Esophagus mucosa (tissue), 1 donor: ENCODE results near the gene THSD7B. TPM values are rescaled to one million over a fixed set of nuclear protein-coding genes. Genes with fewer than 3 reads are reported as not detected.
"Not testable (repeated sequence)": the region's sequence is repeated elsewhere in the genome, so short reads cannot be mapped to it uniquely, and the experiment has no call there.

ENCODE experiments used
- ATAC-seq: fragments of 200-7000 bp; cut with Tn5 transposase; one replicate; pipeline ENCODE4 v1.9.1; 2020
- total RNA-seq: library from RNA; stranded (reverse); gene quantifications from one replicate; pipeline ENCODE4 v1.2.4, GENCODE V29; 2023
- donor health status: DM: yes; HTN: yes; CAD: no.

The THSD7B gene
- total RNA-seq, 1 donor from 2014 or later = 0.88 TPM

DNA sequence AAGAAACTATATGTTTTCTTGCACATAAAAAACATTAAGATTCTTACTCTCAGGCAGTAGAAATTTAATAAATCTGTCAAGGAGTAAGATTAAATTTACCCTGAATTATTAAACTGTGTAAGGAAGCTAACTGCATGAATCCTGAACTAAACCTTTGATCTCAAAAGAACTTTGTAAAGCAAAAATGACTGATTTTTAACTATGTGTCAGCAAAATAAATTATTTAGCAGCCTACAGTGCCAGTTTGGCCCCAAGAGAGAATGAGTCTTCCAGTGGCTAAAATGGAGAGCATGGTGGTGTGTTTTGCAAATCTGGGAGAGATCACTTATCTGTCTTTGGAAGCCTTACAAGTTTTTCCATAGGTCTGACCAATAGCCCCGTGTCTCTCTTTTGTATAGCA is 190.7 kb downstream of the THSD7B start:
- ATAC-seq = no peak

DNA sequence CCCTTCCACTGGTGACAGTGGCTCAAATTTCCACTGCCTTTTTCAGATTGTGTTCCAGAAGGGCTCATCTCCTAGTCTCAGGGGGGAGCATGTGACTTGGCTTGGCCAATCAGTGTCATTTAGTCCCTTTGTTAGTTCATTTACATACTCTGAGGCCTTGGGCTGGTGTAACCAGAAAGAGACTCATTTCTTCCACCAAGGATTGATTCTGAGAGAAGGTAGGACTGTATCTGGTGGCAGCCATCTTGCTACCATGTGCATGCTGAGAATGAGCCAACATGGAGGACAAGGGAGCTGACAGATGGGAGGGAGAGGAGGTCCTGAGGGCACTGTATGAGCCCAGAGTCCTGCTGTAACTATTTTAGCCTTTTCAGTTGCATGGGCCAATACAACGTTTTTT is 191.7 kb downstream of the THSD7B start:
- ATAC-seq = no peak

DNA sequence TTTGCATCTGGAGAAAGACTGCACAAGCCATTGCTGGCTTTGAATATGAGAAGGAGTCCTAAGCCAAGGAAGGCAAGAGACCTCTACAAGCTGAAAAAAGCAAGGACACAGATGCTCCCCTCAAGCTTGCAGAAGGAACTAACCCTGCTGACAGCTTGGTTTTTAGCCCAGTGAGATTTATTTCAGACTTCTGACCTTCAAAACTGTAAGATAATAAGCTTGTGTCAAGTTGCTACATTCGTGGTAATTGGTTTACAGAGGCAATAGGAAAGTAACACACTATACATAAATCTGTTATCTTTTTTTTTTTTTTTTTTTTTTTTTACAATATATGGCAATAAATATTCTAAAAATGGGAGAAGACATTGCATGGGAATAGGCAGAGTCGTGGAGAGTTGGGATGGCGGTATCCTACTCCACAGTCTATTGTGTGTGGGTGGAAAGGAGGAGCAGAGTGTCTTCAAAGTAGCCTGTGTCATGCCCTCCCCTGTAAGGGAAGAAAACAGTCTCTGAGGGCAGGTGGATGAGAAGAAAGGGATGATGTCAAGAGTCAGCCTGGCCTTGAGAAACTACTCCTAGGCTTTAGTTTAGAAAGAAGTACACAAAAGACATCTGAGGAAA is 196.9 kb downstream of the THSD7B start:
- ATAC-seq = no peak

DNA sequence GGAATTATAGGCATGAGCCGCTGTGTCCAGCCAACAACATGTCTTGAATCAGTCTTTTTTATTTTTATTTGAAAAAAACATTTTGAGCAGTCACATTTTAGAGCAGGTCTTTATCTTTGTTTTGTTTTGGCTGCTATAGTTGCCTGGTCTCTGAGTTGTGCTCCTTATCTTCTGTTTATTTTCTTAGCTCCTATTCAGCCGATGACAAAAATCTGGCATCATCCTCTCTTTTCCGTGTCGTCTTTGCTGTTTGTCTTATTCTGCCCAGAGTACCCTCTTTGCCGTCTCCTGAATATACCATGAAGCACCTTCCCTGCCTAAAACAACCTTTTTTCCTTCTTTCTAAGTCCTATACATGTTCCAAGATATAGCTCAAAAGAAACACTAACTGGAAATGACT is 201.1 kb downstream of the THSD7B start:
- ATAC-seq = no peak

DNA sequence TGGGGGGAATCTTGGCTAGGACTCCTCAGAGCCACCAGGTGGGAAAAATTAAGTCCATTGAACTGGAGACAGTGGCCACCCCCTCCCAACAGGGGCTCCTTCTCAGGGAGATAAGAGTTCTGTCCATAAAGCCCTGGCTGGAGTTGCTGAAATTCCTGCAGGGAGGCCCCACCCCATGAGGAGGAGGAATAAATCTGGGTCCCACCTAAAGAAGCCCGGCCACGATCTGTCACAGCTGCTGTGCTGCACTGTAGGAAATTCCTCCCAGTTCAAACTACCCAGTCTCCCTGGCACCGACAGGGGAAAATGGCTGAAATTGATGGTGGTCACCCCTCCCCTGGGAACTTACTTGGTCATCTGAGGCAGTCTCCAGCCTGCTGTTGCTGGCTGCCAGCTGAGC is 215.0 kb downstream of the THSD7B start:
- no peak for ATAC-seq

DNA sequence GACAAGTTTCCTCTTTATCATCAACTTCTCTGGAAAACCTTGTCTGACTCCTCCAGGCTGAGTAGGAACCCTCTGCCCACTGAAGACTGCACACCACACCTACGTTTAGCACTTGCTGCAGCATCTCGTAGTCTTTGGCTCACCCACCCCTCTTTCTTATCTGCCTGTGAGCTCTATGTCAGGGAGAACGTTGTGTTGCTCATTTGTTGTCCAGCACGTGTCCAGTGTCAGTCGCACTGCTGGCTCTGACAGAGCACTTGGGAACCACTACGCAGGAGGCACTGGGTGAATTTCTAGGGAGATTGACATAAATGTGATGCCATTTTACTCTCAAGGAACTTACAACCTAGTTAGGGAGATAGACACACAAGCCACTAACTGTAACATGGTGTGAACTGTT is 216.3 kb downstream of the THSD7B start:
- ATAC-seq = not testable (repeated sequence)

DNA sequence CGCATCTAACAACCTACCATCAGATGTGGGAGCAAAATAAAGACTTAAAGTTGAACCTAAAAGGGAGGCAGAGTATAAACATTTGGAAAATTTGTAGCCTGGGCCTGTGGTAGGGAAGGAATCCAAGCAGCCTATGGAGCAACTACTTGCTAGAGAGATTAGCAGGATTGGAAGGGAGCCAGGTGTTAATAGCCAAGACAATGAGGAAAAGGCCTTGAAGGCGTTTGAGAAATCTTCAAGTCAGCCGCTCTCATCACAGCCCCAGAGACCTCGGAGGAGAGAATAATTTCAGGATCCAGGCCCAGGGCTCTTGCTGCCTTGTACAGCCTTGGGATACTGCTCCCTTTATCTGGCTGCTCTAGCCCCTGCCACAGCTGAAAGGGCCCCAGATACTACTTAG is 219.7 kb downstream of the THSD7B start:
- ATAC-seq = no peak

DNA sequence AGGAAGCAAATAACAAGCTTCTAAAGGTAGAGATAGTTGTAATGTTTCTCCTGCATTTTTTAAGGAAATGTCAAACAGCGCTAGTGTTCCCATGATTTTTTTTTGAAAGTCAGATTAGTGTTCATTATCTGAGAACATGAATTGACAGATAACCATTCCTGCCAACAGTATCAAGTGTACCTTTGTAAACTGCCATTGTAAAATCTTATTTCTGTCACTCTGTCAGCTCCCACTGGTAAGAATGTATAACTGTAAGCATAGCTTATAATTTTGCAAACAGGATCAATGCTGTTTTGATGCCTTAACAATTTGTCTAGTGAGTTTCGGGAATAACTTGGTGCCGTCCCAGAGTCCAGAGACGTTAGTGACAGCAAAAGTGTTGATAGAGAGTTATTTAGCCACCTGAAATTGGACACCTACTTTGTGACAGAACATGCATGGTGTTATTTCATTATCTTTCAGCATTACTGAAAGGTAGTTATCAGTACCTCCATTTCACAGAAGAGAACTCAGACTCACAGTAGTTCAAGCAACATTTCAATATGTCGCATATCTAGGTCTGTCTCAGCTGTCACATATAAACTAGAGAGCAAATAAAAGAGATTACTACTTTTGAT is 221.4 kb downstream of the THSD7B start:
- no peak for ATAC-seq

DNA sequence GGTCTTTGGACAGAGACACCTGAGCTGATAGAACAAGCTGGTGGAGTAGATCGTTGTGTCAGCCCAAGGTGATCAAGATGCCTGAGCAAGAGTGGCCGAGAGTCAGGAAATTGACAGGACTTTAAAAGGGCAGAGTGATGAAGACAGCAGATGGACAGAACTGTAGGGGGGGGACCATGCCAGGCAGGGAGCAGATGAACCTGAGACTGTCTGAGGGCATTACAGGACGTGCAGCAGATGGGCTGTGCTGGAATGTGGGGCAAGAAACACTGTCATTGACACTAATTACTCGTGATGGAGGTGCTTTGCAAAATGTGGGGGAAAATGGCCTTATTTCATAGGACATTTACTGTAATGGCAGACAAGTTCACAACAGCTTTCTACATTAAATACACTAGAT is 225.0 kb downstream of the THSD7B start:
- no peak for ATAC-seq

DNA sequence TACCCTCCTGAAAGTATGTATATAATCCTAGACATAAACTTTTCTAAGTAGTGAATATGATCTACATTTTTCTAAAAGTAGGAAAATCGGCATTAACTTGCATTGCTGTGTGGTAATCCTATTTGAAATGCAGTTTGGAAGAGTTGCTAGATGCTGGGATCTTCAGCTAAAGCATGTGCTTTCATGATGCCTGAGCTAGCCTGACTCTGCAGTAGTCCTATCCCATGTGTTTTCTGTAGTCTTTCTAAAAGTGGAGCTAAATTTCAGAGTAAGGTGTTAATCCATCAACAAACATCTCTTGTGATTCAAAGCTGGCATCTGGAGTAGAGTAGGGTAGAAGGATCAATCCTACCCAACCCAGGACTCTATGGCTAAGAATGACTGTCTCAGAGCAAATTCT is 229.4 kb downstream of the THSD7B start:
- ATAC-seq = no peak

DNA sequence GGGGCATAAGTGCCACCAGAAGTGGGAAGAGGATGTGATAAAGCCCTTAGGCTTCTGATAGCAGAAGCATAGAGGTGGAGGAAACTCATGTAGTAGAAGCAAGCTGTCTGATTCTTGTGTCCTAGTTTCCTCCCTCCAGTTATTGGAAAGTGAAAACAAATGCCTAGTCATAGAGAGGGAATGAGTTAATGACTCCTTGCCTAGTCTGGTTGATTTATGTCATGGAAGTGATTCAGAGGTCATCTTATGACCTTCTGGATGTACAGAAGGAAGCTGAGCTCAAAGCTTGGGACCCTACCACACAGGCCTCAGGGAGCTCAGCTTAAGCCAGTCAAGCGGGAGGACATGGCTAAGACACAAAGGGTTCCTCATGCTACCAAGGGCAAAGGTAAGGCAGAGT is 232.2 kb downstream of the THSD7B start:
- no peak for ATAC-seq

DNA sequence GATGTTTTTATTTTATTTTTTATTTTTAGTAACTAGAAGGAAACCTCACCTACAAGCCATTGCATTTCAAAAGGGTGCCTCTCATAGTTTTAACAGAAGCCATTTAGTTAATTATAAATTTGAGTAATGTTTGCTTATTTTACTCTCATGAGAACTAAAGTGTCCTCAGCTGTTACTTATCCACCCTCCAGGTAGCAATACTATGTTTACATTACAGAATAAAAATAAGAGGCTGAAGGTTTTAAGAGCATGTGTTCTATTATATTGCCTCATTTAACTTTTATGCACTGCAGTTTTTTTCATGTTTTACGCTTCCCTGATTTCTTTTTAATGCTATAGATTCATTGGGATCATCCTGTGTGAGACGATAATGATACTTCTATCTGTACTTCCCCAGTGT is 235.5 kb downstream of the THSD7B start:
- ATAC-seq = no peak

DNA sequence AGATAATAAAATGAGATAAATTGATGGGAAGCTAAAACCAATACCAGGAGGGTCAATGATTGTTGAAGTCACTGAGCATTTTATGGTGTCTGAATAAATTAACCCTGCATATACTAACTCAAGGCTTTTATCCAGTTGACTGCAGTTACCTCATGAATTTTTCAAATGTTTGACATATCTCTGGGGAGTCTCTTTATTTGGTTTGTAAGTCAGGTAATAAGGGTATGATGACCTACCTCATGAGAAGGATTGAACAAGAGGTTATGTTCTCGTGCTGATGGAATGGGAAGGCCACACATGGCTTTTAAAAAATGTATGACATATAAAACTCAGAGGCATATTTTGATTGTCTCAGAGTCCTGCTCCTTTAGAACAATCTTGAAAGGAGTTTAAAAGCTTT is 237.6 kb downstream of the THSD7B start:
- no peak for ATAC-seq

DNA sequence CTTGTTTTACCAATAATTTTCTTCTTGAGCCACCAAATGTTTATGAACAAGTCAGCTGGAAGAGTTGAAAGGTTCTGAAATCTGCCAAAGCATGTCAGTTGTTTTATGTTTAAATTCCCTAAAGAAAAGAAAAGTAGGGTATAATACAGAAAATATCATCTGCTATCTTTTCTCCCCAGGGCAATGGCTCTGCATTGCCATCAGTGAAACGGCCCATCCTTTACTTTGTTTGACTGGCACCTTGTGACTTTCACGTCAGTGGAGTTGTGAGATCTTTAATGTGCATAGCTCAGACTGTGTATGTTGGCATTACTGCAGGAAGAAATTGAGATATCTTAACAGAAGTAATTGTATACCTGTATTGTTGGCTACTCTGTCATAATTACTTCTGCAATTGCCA is 239.9 kb downstream of the THSD7B start:
- ATAC-seq = no peak

DNA sequence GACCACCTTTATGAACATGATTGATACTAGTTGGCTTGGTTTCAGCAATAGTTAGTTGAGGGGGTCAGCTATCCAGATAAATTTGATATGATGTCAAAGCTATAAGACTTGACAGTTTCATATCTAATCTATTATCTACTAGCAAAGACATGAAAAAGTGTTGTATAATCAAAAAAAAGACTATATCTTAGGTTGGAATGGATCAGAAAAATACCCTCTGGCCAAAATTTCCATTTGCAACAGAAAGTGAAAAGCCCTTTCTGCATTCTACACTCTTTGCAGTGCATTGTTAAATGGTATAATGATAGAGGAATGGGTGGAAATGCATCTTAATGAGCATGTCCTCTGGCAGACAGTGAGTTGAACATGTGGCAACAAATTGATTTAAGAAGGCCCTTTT is 242.6 kb downstream of the THSD7B start:
- ATAC-seq = no peak

DNA sequence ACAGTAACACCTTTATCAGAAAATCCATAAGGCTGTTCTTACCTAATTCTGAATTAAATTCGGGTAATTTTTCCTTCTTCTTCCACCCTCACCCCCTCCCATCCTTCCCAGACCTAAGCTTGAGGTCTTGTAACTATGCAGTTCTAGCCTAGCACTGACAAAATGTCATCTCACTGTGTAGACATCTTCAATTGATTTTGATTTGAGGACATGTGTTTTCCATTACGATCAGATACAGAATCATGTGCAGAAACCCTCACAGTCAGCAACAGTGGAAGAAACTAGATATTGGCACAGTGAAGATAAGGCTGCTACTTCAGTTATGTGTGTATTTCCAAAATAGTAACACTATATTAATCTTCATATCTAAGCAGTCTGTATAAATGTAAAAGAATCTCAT is 244.6 kb downstream of the THSD7B start:
- ATAC-seq = no peak

DNA sequence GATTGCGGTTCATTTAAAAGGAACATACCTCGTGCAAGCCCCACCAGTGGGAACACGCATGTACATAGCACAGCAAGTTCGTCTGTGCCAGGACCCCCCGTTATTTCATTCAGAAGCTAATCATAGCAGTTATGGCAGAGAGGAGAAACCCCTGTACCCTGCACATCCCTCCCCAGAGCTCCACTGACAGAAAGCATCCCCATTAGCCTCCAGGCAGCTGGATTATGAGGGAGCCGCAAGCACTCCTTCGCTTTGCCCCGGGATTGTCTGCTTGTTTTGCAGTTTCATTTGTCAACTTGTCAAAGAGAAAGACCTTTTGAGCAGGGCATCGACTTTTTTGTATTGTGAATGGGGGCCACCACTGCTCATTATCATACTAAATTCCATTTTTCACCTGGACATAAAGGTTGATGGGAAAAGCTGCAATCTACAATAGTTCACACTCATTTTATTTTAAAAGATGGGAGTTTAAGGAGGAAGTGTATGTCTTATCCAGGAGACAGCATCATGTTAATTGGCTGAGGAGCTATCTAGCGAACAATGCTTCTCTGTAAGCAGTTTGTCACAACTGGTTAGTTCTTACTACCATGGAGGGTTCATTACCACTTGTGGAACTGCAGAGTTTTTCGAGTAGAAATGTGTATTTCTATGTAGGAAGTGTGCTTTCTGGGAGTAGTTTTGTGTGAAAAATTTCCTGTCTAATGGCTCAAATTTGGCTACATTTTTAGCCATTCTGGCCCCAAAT is 255.3 kb downstream of the THSD7B start:
- ATAC-seq = no peak

DNA sequence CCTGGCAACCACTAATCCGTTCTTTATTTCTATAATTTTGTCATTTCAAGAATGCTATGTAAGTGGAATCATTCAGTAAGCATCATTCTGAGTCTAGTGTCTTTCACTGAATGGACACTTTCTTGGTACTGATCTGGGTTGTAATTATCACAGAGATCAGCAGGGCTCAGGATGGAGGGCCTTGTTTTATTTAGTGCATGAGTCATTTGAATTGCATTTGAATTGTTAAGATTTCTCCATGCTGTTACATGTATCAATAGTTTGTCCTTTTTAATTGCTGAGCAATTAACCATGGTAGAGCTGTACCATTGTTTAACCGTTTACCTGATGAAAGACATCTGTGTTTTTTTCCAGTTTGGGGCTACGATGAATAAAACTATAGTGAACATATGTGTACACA is 256.4 kb downstream of the THSD7B start:
- no peak for ATAC-seq

DNA sequence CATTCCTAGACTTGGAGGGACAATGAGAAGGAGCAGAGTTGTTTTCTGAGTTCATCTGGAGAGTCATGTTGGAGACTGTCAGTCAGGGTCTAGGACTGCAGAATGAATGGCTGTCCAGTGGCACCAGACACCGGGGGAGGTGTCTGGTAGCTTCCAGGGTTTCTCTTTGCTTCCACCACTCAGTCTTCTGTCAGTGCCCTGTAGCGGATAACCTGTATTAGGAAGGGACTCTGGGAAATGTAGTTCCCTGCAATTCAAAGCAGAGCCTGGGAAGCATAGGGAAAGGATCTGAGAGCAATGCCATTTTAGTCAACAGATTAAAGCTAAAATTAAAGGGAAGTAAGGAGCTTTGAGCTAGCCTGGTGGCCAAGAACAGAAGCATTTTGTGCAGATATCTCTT is 257.9 kb downstream of the THSD7B start:
- no peak for ATAC-seq

DNA sequence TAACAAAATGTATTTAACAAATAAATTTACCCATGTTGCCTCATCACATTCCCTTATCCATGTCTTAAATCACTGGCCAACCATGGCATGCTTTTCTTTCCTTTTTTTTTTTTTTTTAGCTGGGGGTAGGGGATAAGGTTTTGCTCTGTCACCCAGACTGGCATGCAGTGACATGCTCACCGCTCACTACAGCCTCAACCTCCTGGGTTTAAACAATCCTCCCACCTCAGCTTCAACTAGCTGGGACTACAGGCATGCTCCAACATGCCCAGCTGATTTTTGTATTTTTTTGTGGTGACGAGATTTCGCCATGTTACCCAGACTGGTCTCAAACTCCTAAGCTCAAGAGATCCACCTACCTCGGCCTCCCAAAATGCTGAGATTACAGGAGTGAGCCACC is 266.4 kb downstream of the THSD7B start:
- peak; percentile 33 for ATAC-seq

DNA sequence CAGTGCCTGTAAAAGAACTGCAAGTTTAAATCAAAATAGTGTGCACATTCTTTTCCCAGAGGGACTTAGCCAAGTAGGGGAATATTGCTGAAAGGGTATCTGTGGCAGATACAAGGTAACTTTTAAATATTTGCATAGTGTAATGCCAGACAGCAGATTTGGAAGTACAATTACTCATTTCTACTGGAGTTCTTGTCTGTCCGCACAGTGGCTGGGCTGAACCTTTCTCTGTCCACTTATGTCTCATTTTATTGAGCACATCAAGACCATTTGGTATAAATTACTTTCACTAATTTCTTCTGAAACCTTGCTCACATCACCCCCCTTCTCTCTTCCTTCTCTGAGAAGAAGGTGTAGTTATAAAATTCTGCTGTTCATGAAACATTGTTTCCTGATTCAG is 271.3 kb downstream of the THSD7B start:
- ATAC-seq = no peak

DNA sequence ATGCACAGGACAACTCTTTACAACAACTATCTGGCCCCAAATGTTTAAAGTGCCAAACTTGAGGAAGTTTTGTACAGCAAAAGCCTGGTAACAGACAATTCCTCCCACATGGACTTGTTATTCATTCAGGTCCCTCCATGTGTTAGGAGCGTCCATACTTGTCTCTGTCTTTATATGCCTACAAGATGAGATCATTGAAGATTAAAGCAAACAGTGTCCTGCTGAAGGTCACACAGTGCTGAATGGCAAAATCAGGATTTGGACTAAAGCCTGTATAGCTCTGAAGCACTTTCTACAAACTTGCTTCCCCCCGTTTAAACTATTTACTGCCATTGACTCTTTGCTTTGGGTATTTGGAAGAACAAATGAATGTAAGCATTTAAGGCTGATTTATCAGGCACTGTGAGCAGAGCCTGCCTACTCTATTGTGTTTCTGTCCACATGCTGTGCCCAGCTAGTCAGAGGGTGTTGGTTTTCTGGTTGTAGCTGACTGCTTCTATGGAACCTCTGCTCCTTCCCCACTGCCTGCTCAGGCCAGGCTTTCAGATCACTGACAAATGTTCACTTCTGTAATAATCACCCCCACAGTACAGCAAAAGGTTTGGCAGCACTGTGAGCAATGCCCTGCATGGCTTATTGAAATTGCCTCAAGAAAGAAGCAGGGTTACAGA is 274.3 kb downstream of the THSD7B start:
- ATAC-seq = no peak

DNA sequence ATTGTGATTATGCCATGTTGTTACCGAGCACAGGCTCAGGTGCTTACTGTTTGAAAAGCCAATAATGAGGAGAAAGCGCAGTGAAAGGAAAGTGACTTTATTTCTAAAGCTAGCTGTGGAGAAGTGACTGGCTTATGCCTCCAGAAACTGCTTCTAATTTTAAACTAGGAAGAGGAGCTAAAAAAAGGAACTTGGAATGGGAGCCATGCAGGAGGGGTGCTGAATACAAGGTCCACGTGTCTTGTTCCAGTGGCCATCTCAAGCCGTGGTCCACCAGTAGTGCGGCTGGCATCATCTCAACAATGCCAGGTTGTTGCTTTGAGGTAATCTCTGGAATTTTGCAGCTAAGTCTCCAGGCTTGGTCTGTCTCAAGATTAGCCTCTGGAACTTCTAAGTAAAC is 282.0 kb downstream of the THSD7B start:
- no peak for ATAC-seq

DNA sequence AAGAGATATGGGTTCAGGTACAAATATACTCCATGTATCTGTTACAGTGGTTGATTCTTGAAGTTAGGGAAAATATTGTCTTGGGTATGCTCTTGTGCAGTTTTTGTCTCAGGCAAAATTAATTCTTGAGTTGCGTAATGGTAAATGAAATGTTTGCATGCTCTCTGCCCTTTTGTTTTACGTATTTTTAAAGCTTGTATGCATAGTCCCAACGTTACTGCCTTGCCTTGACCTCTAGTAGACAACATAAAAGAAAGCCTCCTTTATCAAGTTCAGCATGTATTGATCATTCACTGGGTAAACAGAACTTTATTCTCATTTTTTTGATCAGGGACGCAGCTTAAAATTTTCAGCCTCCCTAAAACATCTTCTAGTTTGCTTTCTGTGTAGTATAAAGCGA is 283.1 kb downstream of the THSD7B start:
- no peak for ATAC-seq
